NCI-H510A (cell line): ENCODE results near the gene IRF9.
A peak's percentile ranks its signal among the peaks of the same experiment; 100 is the strongest.

Experiments used
- DNase-seq: peaks from one replicate; lab custom pipeline; 2025; lab: John Stamatoyannopoulos, UW

The IRF9 gene

GRCh38 chr14:24131549-24131966 is 29.5 kb upstream of the IRF9 start:
- no peak for DNase-seq

GRCh38 chr14:24132061-24132685 is 28.9 kb upstream of the IRF9 start:
- peak; percentile 52 for DNase-seq

- no peak for DNase-seq
These were observed 28.1 kb upstream of the IRF9 start for GRCh38 chr14:24132976-24133375.

GRCh38 chr14:24133735-24134134 is 27.3 kb upstream of the IRF9 start:
- no peak for DNase-seq

- DNase-seq = no peak
These were observed 25.6 kb upstream of the IRF9 start for GRCh38 chr14:24135584-24135833.

GRCh38 chr14:24135834-24136683 is 25.0 kb upstream of the IRF9 start, which contains the start of gene PSME1:
PSME1 (plus strand) TSS chr14:24136194; CDS start chr14:24136263, 69 bp downstream.
- DNase-seq = peak; percentile 93

- DNase-seq = no peak
These were observed 24.2 kb upstream of the IRF9 start for GRCh38 chr14:24136684-24137528.

GRCh38 chr14:24137529-24138395 is 23.3 kb upstream of the IRF9 start:
- no peak for DNase-seq

- DNase-seq = no peak
These were observed 22.4 kb upstream of the IRF9 start for GRCh38 chr14:24138396-24139271.

GRCh38 chr14:24139272-24139934 is 21.7 kb upstream of the IRF9 start:
- peak; percentile 11 for DNase-seq

GRCh38 chr14:24141097-24141880 is 19.8 kb upstream of the IRF9 start, which contains the start of gene EMC9:
EMC9 (minus strand) TSS chr14:24141591; CDS start chr14:24141304, 287 bp downstream.
- DNase-seq = peak; percentile 99

- DNase-seq = no peak
These were observed 17.6 kb upstream of the IRF9 start for GRCh38 chr14:24143511-24143910.

- no peak for DNase-seq
These were observed 16.6 kb upstream of the IRF9 start for GRCh38 chr14:24144451-24144850.

- DNase-seq = no peak
These were observed 15.8 kb upstream of the IRF9 start for GRCh38 chr14:24145219-24145618.

GRCh38 chr14:24145690-24146452 is 15.2 kb upstream of the IRF9 start:
- no peak for DNase-seq

GRCh38 chr14:24146453-24146977 is 14.6 kb upstream of the IRF9 start, which contains the start of gene PSME2:
PSME2 (minus strand) TSS chr14:24146610; CDS start chr14:24146581, 29 bp downstream.
- DNase-seq = peak; percentile 94

GRCh38 chr14:24146978-24147760 is 13.9 kb upstream of the IRF9 start, which contains the start of gene RNF31:
RNF31 (plus strand) TSS chr14:24147498; CDS start chr14:24147699, 201 bp downstream.
- DNase-seq = peak; percentile 97
